ENCODE measurements around the gene RNF175.

GRCh38 chr4:153784166-153784699 is 24.4 kb upstream of the RNF175 start:
- TF ChIP-seq CTCF (conservative IDR thresholded peaks at IDR 0.05) (no peak), EZH2 (IDR thresholded peaks at IDR 0.05; ENCODE audit: low read depth) (no peak)
